SK-N-SH (cell line): ENCODE data around the gene MCTP2. TPM values are rescaled to one million over a fixed set of nuclear protein-coding genes. Genes with fewer than 3 reads are reported as not detected.

Source experiments
- CTCF ChIA-PET: fragments of 300-600, 350-600 bp; formaldehyde crosslinking; extraction: SDS; loops from one replicate; lab custom pipeline; 2021; lab: Yijun Ruan, JAX
- POLR2A ChIA-PET: fragments of 350-600 bp; sonication (Branson Sonifier 250); formaldehyde crosslinking; extraction: SDS; loops from one replicate; lab custom pipeline; 2020; ENCODE audit warnings: antibody characterized with exemption, inconsistent platforms; lab: Yijun Ruan, JAX
- DNase-seq: peaks from one replicate; pipeline ENCODE4 v3.0.0; 2012
- H2AFZ ChIP-seq: fragments of 200-600 bp; sonication (generic); 2 replicates; pipeline ENCODE4 v1.8.1; 2016; ENCODE audit warnings: antibody characterized with exemption, mild to moderate bottlenecking, low read depth
- H3F3A ChIP-seq: fragments of 200-600 bp; sonication (generic); replicated peaks from 2 replicates; pipeline ENCODE3; 2016; ENCODE audit warnings: antibody characterized with exemption, mild to moderate bottlenecking; ENCODE audit not compliant: insufficient read depth
- H3K27ac ChIP-seq, 2 experiments: fragments of 200-500 bp in 1 of 2; fragments of 200-600 bp in 1 of 2; sonication (Bioruptor generic) in 1 of 2; sonication (generic), shearing (Covaris generic) in 1 of 2; 2 replicates each; pipeline versions ENCODE4 v1.5.1 to v1.6.1; 2014 to 2016; ENCODE audit warnings: low read depth in 2 of 2, inconsistent platforms in 1 of 2, low read length in 1 of 2, mild to moderate bottlenecking in 1 of 2, mixed read lengths in 1 of 2
- H3K27me3 ChIP-seq: fragments of 200-600 bp; sonication (generic), shearing (Covaris generic); 2 replicates; pipeline ENCODE4 v1.6.1; 2016; ENCODE audit warnings: mixed run types; ENCODE audit not compliant: insufficient read depth
- H3K36me3 ChIP-seq, 2 experiments: fragments of 200-500 bp in 1 of 2; fragments of 200-600 bp in 1 of 2; sonication (Bioruptor generic) in 1 of 2; sonication (generic) in 1 of 2; replicated peaks in 1 of 2; 2 replicates each; pipeline versions ENCODE3 to v1.5.1; 2014 to 2016; ENCODE audit warnings: low read length in 1 of 2, mild to moderate bottlenecking in 1 of 2; ENCODE audit not compliant: insufficient read depth in 2 of 2, control insufficient read depth in 1 of 2
- H3K4me1 ChIP-seq, 2 experiments: fragments of 200-500 bp in 1 of 2; fragments of 200-600 bp in 1 of 2; sonication (Bioruptor generic) in 1 of 2; sonication (generic), shearing (Covaris generic) in 1 of 2; 2 replicates each; pipeline versions ENCODE4 v1.5.1 to v1.6.1; 2014 to 2016; ENCODE audit warnings: low read depth in 1 of 2, low read length in 1 of 2, mixed run types in 1 of 2; ENCODE audit not compliant: insufficient read depth in 2 of 2, control insufficient read depth in 1 of 2
- H3K4me2 ChIP-seq: fragments of 200-600 bp; sonication (generic), shearing (Covaris generic); 2 replicates; pipeline ENCODE4 v1.6.1; 2017; ENCODE audit warnings: mixed run types
- H3K4me3 ChIP-seq, 2 experiments: fragments of 200-500 bp in 1 of 2; fragments of 200-600 bp in 1 of 2; sonication (Bioruptor generic) in 1 of 2; sonication (generic), shearing (Covaris generic) in 1 of 2; 2 replicates each; pipeline versions ENCODE4 v1.5.1 to v1.8.1; 2014 to 2016; ENCODE audit warnings: low read depth in 2 of 2, inconsistent platforms in 1 of 2, low read length in 1 of 2, mild to moderate bottlenecking in 1 of 2, mixed read lengths in 1 of 2, moderate library complexity in 1 of 2
- H3K79me2 ChIP-seq: fragments of 200-600 bp; sonication (generic); 2 replicates; pipeline ENCODE4 v1.8.1; 2017; ENCODE audit warnings: mild to moderate bottlenecking; ENCODE audit not compliant: insufficient read depth
- H3K9ac ChIP-seq: fragments of 200-600 bp; sonication (generic); 2 replicates; pipeline ENCODE4 v1.6.1; 2017; ENCODE audit warnings: mixed run types
- H3K9me2 ChIP-seq: fragments of 200-600 bp; sonication (generic); 2 replicates; pipeline ENCODE4 v1.6.1; 2017; ENCODE audit warnings: mixed run types
- H3K9me3 ChIP-seq: fragments of 200-600 bp; sonication (generic); 2 replicates; pipeline ENCODE4 v1.6.1; 2017; ENCODE audit warnings: mixed run types, mild to moderate bottlenecking, moderate library complexity
- H4K20me1 ChIP-seq: fragments of 200-600 bp; sonication (generic); 2 replicates; pipeline ENCODE4 v1.6.1; 2017; ENCODE audit warnings: mild to moderate bottlenecking, mixed run types; ENCODE audit not compliant: insufficient read depth
- ELF1 ChIP-seq: IDR thresholded peaks from 2 replicates; pipeline ENCODE4 v1.4.0; 2012
- FOSL2 ChIP-seq: IDR thresholded peaks from 2 replicates; pipeline ENCODE4 v1.4.0; 2012; ENCODE audit warnings: low read depth, mild to moderate bottlenecking, moderate library complexity, borderline replicate concordance
- FOXM1 ChIP-seq: IDR thresholded peaks from 2 replicates; pipeline ENCODE4 v1.4.0; 2012; ENCODE audit warnings: low read depth, mild to moderate bottlenecking
- GATA2 ChIP-seq: sonication (generic); formaldehyde crosslinking; IDR thresholded peaks from 2 replicates; pipeline ENCODE4 v1.5.0; 2020; ENCODE audit warnings: mild to moderate bottlenecking, missing genetic modification reagents
- NFIC ChIP-seq: IDR thresholded peaks from 2 replicates; pipeline ENCODE4 v1.4.0; 2012; ENCODE audit warnings: borderline replicate concordance
- NRF1 ChIP-seq: IDR thresholded peaks from 2 replicates; pipeline ENCODE4 v1.6.1; 2012; ENCODE audit warnings: low read depth, mild to moderate bottlenecking, low read length
- POLR2AphosphoS5 ChIP-seq: IDR thresholded peaks from 2 replicates; pipeline ENCODE4 v1.6.1; 2012; ENCODE audit warnings: low read depth, low read length
- RCOR1 ChIP-seq: fragments of 150-350 bp; IDR thresholded peaks from 2 replicates; pipeline ENCODE4 v1.6.1; 2017; ENCODE audit warnings: antibody characterized with exemption, low read length
- RFX5 ChIP-seq: IDR thresholded peaks from 2 replicates; pipeline ENCODE4 v1.6.1; 2012; ENCODE audit warnings: mild to moderate bottlenecking, improper control_type of control experiment, low read length
- SIN3A ChIP-seq: IDR thresholded peaks from 2 replicates; pipeline ENCODE4 v1.6.1; 2012; ENCODE audit warnings: low read depth, mild to moderate bottlenecking, low read length, moderate library complexity, borderline replicate concordance
- TEAD4 ChIP-seq: IDR thresholded peaks from 2 replicates; pipeline ENCODE4 v1.4.0; 2012; ENCODE audit warnings: mild to moderate bottlenecking, borderline replicate concordance; ENCODE audit not compliant: insufficient read depth
- WGBS: methylation state at CpG from one replicate; pipeline ENCODE4 v1.1.6; 2017; ENCODE audit warnings: low lambda C conversion rate; 5-methylcytosine and 5-hydroxymethylcytosine counted together
- polyA plus RNA-seq, 3 experiments: library from polyadenylated mRNA; depleted of rRNA; stranded (reverse); fragments of >200 nt; gene quantifications; 2 replicates each; pipeline ENCODE4 v1.2.3, GENCODE V29; 2012
- TF ChIP-seq, protein P1 (sequence below): IDR thresholded peaks from 2 replicates; pipeline ENCODE4 v1.6.1; 2012; ENCODE audit warnings: mild to moderate bottlenecking, low read depth, low read length, moderate library complexity
- TF ChIP-seq, protein P2 (sequence below): IDR thresholded peaks from 2 replicates; pipeline ENCODE4 v1.4.0; 2012; ENCODE audit warnings: low read depth
- TF ChIP-seq, protein P3 (sequence below): fragments of 150-350 bp; IDR thresholded peaks from 2 replicates; pipeline ENCODE4 v1.6.1; 2016; ENCODE audit warnings: mild to moderate bottlenecking, low read depth, low read length
- TF ChIP-seq, protein P4 (sequence below): IDR thresholded peaks from 2 replicates; pipeline ENCODE4 v1.4.0; 2012; ENCODE audit warnings: low read depth, borderline replicate concordance

MCTP2 gene
- polyA plus RNA-seq, 1 of the 3 experiments (the other 2 are of a cell fraction), result 0.26 TPM

DNA sequence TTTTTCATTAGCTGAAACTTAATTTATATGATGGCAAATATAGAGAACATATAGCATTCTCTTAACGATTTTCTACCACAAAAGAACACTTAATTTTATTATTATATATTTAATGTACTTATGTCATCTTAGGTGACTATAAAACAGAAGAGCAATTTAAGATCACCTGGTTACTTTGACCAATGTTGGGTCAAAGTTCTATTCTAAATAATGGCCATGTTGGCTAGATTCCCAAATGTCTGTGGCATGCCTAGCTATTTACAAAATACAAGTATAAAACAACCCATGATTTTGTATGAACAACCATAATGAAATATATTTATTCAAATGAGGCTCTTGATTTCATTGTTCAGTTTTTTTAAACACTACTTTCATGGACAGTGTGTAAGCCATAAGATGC, 200.9 kb downstream of the MCTP2 start (continued):
- no peak for TF ChIP-seq SIN3A
- no peak for TF ChIP-seq POLR2AphosphoS5

DNA sequence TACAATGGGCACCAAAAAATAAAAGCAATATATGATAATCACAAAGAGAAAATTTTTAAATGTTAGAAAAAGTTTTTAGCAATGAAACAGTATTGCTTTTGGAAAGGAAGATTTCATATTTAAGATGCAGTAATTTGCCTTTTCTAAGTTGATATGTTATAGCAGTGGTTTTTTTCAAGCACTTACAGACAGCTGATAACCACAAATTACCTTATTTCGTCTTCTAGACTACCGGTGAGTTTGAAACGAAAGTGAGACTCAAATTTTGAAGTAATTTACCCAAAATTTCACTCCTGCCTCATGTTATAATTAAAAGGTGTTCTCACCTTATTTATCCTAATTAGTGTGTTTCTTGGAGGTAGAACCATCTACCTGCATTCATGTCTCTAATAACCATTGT, 207.8 kb downstream of the MCTP2 start:
- 48% methylated on average over 3 of the region's 3 CpGs for WGBS
- Histone ChIP-seq H3K9ac (no peak overlapping the region), H3K4me1 (peaks cover 0 to 6% of the 10 kb centered on the region in 2 experiments; a peak in 2 of 4 replicates), H3K27ac (no peak overlapping the region), H4K20me1 (no peaks in the 10 kb centered on the region), H3K36me3 (no peaks in the 10 kb centered on the region), H3K9me3 (no peaks in the 10 kb centered on the region; the same call in 1 of the 2 replicates), H3K4me3 (no peak overlapping the region), H3K9me2 (no peaks in the 10 kb centered on the region), H3K79me2 (no peaks in the 10 kb centered on the region), H2AFZ (no peak overlapping the region), H3K4me2 (no peak overlapping the region), H3F3A (no peaks in the 10 kb centered on the region), H3K27me3 (no peaks in the 10 kb centered on the region)
- TF ChIP-seq RCOR1 (no peak), FOXM1 (no peak)
- TF ChIP-seq, protein P1, sequence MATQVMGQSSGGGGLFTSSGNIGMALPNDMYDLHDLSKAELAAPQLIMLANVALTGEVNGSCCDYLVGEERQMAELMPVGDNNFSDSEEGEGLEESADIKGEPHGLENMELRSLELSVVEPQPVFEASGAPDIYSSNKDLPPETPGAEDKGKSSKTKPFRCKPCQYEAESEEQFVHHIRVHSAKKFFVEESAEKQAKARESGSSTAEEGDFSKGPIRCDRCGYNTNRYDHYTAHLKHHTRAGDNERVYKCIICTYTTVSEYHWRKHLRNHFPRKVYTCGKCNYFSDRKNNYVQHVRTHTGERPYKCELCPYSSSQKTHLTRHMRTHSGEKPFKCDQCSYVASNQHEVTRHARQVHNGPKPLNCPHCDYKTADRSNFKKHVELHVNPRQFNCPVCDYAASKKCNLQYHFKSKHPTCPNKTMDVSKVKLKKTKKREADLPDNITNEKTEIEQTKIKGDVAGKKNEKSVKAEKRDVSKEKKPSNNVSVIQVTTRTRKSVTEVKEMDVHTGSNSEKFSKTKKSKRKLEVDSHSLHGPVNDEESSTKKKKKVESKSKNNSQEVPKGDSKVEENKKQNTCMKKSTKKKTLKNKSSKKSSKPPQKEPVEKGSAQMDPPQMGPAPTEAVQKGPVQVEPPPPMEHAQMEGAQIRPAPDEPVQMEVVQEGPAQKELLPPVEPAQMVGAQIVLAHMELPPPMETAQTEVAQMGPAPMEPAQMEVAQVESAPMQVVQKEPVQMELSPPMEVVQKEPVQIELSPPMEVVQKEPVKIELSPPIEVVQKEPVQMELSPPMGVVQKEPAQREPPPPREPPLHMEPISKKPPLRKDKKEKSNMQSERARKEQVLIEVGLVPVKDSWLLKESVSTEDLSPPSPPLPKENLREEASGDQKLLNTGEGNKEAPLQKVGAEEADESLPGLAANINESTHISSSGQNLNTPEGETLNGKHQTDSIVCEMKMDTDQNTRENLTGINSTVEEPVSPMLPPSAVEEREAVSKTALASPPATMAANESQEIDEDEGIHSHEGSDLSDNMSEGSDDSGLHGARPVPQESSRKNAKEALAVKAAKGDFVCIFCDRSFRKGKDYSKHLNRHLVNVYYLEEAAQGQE, result no peak
- no peak for DNase-seq
- ChIA-PET POLR2A (no interaction called here), CTCF (no interaction called here)

DNA sequence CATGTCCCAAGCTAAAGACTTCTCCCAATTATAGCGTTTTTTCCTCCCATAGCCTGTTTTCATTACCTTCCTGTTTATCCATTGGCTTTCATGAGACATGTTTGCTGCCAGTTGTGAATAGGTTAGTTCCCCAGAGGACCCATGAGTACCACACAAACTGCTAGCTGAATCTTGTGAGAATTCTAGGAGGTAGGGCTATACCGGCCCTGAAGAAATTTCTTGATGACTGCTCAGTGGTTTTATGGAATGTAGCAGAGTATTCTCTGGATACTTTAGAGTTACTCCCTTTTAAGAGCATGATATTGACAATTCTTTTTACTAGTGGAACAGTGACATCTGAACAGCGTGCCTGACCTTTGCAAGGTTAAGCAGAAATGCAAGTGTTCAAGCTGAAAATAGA, 210.4 kb downstream of the MCTP2 start:
- no peaks in the 10 kb centered on the region for H3K9me3 ChIP-seq
- H3K36me3 ChIP-seq, result no peaks in the 10 kb centered on the region
- peaks cover 0 to 6% of the 10 kb centered on the region in 2 experiments; a peak in 2 of 4 replicates for H3K4me1 ChIP-seq
- H4K20me1 ChIP-seq, result no peaks in the 10 kb centered on the region
- no peak overlapping the region for H2AFZ ChIP-seq
- H3K9ac ChIP-seq, result no peak overlapping the region
- no peaks in the 10 kb centered on the region for H3K9me2 ChIP-seq
- POLR2A ChIA-PET, result no interaction called here
- H3K27me3 ChIP-seq, result no peaks in the 10 kb centered on the region
- H3F3A ChIP-seq, result no peaks in the 10 kb centered on the region
- H3K27ac ChIP-seq, result no peak overlapping the region
- no peaks in the 10 kb centered on the region for H3K79me2 ChIP-seq
- CTCF ChIA-PET, result interaction anchor here (0.6 kb wide), 1 partner anchor 53 kb away, joined by 3 read pairs; no protein-coding TSS in a partner anchor
- no peak for DNase-seq
- 28% methylated on average over 3 of the region's 3 CpGs for WGBS
- no peak overlapping the region for H3K4me3 ChIP-seq
- no peak overlapping the region for H3K4me2 ChIP-seq
- TF ChIP-seq FOSL2 (no peak), SIN3A (no peak), NRF1 (no peak), TEAD4 (no peak), NFIC (no peak), ELF1 (no peak), RFX5 (no peak), GATA2 (CRISPR knock-in tag) (no peak)
- TF ChIP-seq, protein P1, result no peak
- TF ChIP-seq, protein P2, sequence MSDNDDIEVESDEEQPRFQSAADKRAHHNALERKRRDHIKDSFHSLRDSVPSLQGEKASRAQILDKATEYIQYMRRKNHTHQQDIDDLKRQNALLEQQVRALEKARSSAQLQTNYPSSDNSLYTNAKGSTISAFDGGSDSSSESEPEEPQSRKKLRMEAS, result no peak
- TF ChIP-seq, protein P3, sequence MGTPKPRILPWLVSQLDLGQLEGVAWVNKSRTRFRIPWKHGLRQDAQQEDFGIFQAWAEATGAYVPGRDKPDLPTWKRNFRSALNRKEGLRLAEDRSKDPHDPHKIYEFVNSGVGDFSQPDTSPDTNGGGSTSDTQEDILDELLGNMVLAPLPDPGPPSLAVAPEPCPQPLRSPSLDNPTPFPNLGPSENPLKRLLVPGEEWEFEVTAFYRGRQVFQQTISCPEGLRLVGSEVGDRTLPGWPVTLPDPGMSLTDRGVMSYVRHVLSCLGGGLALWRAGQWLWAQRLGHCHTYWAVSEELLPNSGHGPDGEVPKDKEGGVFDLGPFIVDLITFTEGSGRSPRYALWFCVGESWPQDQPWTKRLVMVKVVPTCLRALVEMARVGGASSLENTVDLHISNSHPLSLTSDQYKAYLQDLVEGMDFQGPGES, result no peak
- TF ChIP-seq, protein P4, sequence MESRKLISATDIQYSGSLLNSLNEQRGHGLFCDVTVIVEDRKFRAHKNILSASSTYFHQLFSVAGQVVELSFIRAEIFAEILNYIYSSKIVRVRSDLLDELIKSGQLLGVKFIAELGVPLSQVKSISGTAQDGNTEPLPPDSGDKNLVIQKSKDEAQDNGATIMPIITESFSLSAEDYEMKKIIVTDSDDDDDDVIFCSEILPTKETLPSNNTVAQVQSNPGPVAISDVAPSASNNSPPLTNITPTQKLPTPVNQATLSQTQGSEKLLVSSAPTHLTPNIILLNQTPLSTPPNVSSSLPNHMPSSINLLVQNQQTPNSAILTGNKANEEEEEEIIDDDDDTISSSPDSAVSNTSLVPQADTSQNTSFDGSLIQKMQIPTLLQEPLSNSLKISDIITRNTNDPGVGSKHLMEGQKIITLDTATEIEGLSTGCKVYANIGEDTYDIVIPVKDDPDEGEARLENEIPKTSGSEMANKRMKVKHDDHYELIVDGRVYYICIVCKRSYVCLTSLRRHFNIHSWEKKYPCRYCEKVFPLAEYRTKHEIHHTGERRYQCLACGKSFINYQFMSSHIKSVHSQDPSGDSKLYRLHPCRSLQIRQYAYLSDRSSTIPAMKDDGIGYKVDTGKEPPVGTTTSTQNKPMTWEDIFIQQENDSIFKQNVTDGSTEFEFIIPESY, result no peak
